Stimulated activated CD4-positive, alpha-beta T cell treated with anti-CD3 and anti-CD28 coated beads, Interleukin-15, amount 100 ng/mL, for 48 hours (primary cell): ENCODE data around the gene SSTR1.

Experiments
- DNase-seq, 2 donors: peaks; one replicate each; pipeline ENCODE4 v3.0.0-alpha.2; 2020; ENCODE audit warnings: low read depth in 2 of 2

The SSTR1 gene

DNA sequence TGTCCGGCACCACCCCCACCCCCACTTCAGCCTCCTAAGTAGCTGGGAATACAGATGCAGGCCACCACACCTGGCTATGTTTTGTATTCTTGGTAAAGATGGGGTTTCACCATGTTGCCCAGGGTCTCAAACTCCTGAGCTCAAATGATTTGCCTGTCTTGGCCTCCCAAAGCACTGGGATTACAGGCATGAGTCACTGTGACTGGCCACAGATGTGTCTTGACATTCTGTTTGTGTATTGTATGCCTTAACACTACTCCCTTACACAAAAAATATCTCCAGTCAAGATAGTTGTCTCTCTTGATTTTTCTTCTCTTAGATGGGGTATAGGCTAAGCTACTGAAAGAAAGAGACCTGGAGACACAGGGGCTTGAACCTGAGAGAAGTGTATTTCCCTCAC is 30.6 kb downstream of the SSTR1 start:
- no peak for DNase-seq

- DNase-seq, result no peak
These were observed 31.2 kb downstream of the SSTR1 start for GRCh38 chr14:38238878-38239277.

DNA sequence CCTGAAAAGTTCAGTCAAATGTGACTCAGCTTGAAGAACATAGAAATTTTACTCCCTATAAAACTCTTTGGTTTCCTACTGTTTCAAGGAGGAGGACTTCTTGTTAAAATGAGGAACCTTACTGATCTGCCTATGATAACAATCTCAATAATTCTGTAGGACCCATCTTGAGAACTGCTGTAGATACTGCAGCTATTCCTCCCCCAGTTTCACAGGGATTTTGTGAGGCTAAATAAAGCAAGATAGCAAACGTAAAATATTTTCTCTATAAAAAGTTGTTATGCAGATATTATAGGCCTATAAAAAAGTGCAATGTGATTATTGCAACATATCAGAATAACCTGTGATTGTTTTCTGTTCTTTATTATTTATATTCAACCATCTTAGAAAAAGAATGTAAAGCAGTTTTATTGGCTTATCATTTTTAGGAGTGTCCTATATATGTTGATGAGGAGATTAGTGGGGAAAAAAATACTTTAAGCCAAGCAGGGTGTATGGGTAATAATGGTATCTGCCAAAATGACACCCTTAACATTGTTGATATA is 36.1 kb downstream of the SSTR1 start:
- DNase-seq, result no peak

- no peak for DNase-seq
These were observed 40.8 kb downstream of the SSTR1 start for GRCh38 chr14:38248321-38249028.

- no peak for DNase-seq
These were observed 42.6 kb downstream of the SSTR1 start for GRCh38 chr14:38250331-38250730.

GRCh38 chr14:38252066-38252710 is 44.5 kb downstream of the SSTR1 start:
- no peak for DNase-seq

DNA sequence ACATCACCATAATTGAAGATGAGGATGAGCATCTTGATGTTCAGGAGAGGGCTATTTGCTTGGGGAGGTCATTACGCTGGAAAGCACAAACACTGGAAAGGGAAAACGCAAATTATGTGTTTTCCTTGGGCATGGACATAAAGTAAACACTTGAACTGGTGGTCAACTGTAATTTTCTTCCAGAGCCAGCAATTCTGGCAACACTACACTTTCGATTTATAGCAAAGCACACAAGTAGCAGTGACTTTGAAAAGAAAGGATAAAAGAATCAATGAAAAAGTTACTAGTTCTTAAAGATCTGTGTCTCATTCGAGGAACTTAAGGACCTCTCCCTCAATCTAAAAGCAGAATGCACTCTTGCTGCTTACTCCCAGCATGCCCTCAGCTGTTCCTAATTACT is 46.0 kb downstream of the SSTR1 start:
- DNase-seq, result no peak

DNA sequence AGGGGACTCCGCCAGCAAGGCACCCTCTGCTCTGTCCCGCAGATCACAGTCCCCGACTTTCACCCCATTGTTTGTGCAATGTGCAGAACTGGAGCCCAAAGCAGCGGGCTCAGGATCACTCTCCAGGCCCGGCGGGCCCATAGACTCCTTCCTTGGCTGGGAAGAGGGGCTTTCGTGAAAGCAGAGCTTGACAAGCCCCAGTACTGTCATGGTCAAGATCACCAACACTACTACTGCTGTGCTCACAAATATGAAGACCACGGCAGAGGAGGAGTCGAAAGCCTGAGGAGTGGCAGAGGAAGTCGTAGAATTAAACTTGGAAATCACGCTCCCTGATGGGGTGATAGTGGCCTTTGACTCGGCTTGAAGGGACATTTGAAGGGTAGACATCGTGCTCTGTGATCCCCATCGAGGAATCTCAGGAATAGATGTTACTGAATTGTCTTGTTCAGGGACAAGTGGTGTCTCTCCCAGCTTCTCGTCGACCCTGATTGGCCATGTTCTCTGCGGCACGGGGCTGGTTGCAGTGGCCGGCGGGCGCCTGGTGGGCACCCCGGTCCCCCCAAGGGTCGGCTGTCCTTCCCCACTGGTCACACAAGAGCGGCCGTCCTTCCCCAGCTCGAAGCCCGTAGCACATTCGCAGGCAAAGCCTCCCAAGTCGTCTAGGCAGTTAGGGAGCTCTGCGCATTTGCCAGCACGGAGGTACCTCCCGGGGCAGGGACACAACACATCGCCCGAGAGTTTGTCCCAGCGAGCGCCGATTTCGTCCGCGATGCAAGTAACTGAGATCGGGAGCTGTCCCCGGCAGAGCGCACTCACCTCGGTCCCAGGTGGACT is 47.1 kb downstream of the SSTR1 start:
- DNase-seq, result no peak

DNA sequence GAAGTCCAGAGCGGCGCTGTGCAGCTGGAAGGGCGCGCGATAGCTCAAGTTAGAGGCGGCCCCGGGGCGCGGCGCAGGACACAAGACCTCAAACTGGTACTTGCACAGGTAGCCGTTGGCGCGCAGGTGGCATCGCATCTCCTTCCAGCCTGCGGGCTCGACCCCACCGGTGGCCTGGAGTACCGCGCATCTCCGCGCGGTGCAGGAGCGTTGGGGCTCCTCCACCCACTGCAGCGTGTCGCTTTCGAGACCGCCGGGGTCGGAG is 47.6 kb downstream of the SSTR1 start:
- DNase-seq, result no peak

DNA sequence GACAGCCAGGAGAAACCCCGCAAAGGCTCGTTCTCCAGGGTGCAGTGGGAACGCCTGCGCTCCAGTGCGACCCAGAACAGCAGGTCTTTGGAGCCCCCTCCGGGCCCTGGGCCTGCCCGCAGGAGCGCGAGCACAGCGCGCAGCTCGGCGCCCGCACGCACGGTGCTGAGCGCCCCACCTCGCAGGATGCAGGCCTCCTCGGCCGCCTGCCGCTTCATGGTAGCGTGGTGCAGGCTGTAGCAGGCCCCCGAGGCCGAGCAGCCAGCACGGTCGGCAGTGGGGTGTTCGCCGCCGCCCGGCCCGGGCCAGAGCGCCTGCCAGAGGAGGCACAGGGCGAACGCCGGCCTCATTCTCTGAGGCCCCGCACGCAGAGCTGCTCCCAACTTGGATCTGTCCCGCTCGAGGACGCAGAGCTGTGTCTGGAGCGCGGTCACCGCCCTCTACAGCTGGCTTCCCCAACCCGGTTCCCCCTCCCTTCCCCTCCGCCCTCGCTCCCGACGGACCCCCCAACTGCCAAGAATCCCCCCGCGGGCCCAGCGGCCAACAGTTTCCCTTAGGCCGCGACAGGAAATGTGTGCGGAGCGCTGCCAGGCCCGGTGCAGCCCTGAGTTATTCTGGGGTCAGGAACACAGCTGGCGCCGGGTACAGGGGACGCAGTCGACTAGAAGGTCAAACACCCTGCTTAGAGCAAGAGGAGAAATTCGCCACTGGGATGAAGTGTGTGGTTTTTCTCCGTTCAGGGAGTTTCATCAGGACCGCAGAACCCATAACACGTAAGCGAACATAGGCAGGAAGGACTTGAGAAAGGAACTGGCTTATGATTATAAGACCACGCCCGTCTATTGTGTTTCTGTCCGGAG is 48.2 kb downstream of the SSTR1 start, which contains the start of gene CLEC14A:
Gene CLEC14A (minus strand): TSS at position 421 of the 860 bp plus-strand sequence. CDS start 71 bp downstream, at position 350.
- no peak for DNase-seq

DNA sequence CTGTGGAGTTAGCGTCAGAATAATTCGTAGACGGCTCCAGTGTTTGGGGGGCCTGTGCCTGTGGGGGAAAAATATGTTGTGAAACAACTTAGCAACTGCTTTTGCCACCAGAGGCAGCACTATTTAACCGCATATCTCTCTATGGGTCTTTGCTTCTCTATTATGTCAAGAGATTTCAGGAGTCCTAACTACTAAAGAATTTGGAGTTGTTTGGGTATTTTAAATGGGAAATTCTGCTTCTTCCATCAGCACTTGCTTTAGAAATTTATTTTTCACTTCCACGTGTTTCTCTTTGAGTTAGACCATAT is 48.8 kb downstream of the SSTR1 start:
- no peak for DNase-seq

GRCh38 chr14:38257507-38257906 is 49.8 kb downstream of the SSTR1 start:
- no peak for DNase-seq

DNA sequence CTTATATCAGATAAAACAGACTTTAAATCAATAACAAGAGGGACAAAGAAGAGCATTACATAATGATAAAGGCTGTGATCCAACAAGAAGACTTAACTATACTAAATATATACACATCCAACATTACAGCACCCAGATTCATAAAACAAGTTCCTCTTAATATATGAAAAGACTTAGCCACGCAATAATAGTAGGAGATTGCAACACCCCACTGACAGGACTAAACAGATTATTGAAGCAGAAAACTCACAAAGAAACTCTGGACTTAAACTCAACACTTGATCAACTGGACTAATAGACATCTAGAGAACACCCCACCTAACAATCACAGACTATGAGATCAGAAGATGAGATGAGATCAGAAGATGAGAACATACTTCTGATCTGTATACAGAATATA is 53.9 kb downstream of the SSTR1 start:
- no peak for DNase-seq
